ENCODE data around the gene NFRKB. TPM values are rescaled to one million over a fixed set of nuclear protein-coding genes. Genes with fewer than 3 reads are reported as not detected.
"Not testable (repeated sequence)": the region's sequence is repeated elsewhere in the genome, so short reads cannot be mapped to it uniquely, and the experiment has no call there.

Gene NFRKB
- total RNA-seq, 4 donors from 2014 or later: 28.7 to 79.2 (median 37.0) TPM

DNA sequence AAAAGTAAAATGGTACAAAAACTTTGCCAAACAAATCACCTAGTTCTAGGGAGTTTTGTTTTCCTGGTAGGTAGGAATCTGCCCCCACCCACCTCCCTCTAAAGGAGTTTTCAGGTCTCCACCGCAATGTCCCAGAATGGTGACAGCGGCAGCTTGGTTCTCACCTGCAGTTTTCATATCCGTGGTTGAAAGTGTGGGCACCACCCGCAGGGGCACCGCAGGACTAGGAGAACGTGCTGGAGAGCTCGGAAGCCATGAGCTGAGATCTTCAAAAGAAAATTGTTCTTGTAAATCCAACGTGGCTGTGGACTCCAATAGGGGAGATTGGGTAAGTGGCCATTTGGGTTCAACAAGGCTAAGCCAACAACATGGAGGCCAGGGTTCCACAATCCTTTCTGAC, 10.8 kb downstream of the NFRKB start:
- no peak overlapping the region for H3K27ac ChIP-seq
- TF ChIP-seq POLR2AphosphoS5 (IDR thresholded peaks at IDR 0.05) (no peak), EP300 (IDR thresholded peaks at IDR 0.05; ENCODE audit: low read depth) (no peak), POLR2A (IDR thresholded peaks at IDR 0.05) (no peak)
- TF ChIP-seq, protein P1, sequence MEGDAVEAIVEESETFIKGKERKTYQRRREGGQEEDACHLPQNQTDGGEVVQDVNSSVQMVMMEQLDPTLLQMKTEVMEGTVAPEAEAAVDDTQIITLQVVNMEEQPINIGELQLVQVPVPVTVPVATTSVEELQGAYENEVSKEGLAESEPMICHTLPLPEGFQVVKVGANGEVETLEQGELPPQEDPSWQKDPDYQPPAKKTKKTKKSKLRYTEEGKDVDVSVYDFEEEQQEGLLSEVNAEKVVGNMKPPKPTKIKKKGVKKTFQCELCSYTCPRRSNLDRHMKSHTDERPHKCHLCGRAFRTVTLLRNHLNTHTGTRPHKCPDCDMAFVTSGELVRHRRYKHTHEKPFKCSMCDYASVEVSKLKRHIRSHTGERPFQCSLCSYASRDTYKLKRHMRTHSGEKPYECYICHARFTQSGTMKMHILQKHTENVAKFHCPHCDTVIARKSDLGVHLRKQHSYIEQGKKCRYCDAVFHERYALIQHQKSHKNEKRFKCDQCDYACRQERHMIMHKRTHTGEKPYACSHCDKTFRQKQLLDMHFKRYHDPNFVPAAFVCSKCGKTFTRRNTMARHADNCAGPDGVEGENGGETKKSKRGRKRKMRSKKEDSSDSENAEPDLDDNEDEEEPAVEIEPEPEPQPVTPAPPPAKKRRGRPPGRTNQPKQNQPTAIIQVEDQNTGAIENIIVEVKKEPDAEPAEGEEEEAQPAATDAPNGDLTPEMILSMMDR (IDR thresholded peaks at IDR 0.05): no peak
- H3K27me3 ChIP-seq: no peaks in the 10 kb centered on the region
- DNase-seq: no peak
- intact Hi-C loops (cut with DNase I; ENCODE audit: low total_unique reads): no loop called here
- no peaks in the 10 kb centered on the region for H3K9me3 ChIP-seq
- H3K36me3 ChIP-seq: peaks cover 0 to 88% (median 43%) of the 10 kb centered on the region in 4 donors
- WGBS, 2 donors (ENCODE audit: low coverage in 1 of 2): 98% methylated on average over 8 of the region's 8 CpGs; no CpG with 5 or more reads in 1 of the 2 donors
- H3K4me1 ChIP-seq: no peaks in the 10 kb centered on the region
- in situ Hi-C loops (cut with MboI; ENCODE audit: low pct_ligation_motif_present in 1 of 4, low pct_unique_long_range_greater_than_20kb in 1 of 4, low sequenced_read_pairs in 3 of 4): no loop called here
- H3K4me3 ChIP-seq: no peak overlapping the region

DNA sequence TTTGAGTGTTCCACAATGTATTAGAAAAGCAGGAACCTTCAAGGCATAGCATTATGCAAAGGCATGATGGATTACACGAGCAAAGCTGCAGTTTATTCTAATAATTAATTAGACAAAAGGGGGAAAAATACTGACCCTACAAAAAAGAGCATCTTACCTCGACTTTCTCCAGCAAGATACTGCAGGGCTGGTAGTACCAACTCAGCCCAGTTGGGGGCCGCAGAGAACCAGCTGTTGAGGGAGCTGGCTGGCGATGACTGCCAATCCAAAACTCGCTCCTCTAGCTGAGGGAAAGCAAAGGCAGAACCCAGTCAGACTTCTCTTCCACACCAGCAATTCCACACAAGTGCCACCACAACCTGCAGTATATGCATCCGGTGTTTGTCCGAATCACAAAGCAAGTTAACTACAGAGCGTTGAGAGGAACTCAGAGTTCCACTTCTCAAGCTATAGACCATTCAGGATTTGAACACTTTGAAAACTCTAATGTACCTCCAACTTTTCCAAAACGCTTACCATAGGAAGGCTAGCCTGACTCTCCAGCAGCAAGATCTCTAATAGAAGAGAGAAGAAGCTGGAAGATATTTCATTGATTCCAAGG, 13.7 kb downstream of the NFRKB start:
- Histone ChIP-seq H3K4me3 (no peak overlapping the region), H3K36me3 (peaks cover 0 to 88% (median 43%) of the 10 kb centered on the region in 4 donors), H3K9me3 (no peaks in the 10 kb centered on the region), H3K27ac (no peak overlapping the region), H3K27me3 (no peaks in the 10 kb centered on the region), H3K4me1 (no peaks in the 10 kb centered on the region)
- 71 to 76% methylated on average over 2 to 9 of the region's 9 CpGs for WGBS, 2 donors (ENCODE audit: low coverage in 1 of 2)
- in situ Hi-C loops (cut with MboI; ENCODE audit: low pct_ligation_motif_present in 1 of 4, low pct_unique_long_range_greater_than_20kb in 1 of 4, low sequenced_read_pairs in 3 of 4): no loop called here
- no peak for DNase-seq
- no peak for TF ChIP-seq EP300 (IDR thresholded peaks at IDR 0.05; ENCODE audit: low read depth)
- TF ChIP-seq, protein P1 (IDR thresholded peaks at IDR 0.05): peak; percentile 12 to 50 (median 46)
- intact Hi-C loops (cut with DNase I; ENCODE audit: low total_unique reads): no loop called here

DNA sequence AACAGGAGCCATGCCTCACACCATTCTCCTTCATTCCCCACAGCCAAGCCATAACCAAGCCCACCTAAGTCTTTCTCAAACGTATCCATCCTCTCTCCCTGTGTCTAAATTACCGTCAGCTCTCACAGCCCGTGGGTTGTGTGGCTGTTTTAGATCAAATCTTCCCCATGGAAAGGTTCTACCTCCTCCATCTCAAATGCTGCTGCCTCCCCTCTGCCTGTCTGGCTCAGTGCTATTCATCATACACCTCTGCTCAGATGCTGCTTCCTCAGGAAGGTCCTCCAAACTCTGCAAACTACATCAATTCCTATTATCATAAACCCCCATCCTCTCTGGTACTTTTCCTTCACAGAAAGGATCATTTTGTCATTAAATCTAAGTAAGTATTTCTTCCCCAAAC, 15.1 kb downstream of the NFRKB start:
- no peaks in the 10 kb centered on the region for H3K9me3 ChIP-seq
- no peak overlapping the region for H3K27ac ChIP-seq
- no peaks in the 10 kb centered on the region for H3K27me3 ChIP-seq
- in situ Hi-C loops (cut with MboI; ENCODE audit: low pct_ligation_motif_present in 1 of 4, low pct_unique_long_range_greater_than_20kb in 1 of 4, low sequenced_read_pairs in 3 of 4): no loop called here
- intact Hi-C loops (cut with DNase I; ENCODE audit: low total_unique reads): no loop called here
- TF ChIP-seq, protein P1 (IDR thresholded peaks at IDR 0.05): no peak
- no peak overlapping the region for H3K4me3 ChIP-seq
- H3K36me3 ChIP-seq: peaks cover 0 to 82% (median 41%) of the 10 kb centered on the region in 4 donors
- H3K4me1 ChIP-seq: no peaks in the 10 kb centered on the region
- no peak for DNase-seq
- WGBS, 2 donors (ENCODE audit: low coverage in 1 of 2): 89% methylated on average over 3 of the region's 3 CpGs

DNA sequence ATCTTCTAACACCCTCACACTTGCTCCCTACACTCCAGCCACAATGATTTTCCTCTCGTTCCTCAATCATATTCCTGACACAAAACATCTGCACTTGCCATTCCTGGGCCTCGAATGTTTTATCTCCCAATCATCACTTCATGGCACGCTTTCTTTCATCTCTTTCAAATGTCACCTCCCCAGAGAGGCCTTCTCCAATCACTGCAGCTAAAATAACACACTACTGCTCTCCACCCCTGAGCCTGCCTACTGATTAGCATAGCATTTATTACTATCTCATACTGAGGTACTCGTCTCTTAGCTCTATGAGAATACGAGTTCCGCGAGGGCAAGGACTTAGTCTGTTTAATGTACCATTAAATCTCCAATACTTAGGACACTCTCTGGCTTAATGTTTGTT, 23.5 kb downstream of the NFRKB start:
- Histone ChIP-seq H3K4me3 (no peak overlapping the region), H3K36me3 (peaks cover 0 to 76% (median 31%) of the 10 kb centered on the region in 4 donors), H3K9me3 (no peaks in the 10 kb centered on the region), H3K4me1 (no peaks in the 10 kb centered on the region), H3K27ac (no peak overlapping the region), H3K27me3 (no peaks in the 10 kb centered on the region)
- in situ Hi-C loops (cut with MboI; ENCODE audit: low pct_ligation_motif_present in 1 of 4, low pct_unique_long_range_greater_than_20kb in 1 of 4, low sequenced_read_pairs in 3 of 4): no loop called here
- intact Hi-C loops (cut with DNase I; ENCODE audit: low total_unique reads): no loop called here
- TF ChIP-seq POLR2AphosphoS5 (IDR thresholded peaks at IDR 0.05): no peak
- no peak for TF ChIP-seq POLR2A (IDR thresholded peaks at IDR 0.05)
- TF ChIP-seq, protein P1 (IDR thresholded peaks at IDR 0.05): no peak
- TF ChIP-seq EP300 (IDR thresholded peaks at IDR 0.05; ENCODE audit: low read depth): no peak
- DNase-seq: no peak
- WGBS, 2 donors (ENCODE audit: low coverage in 1 of 2): 93 to 95% methylated on average over 3 to 7 of the region's 7 CpGs

DNA sequence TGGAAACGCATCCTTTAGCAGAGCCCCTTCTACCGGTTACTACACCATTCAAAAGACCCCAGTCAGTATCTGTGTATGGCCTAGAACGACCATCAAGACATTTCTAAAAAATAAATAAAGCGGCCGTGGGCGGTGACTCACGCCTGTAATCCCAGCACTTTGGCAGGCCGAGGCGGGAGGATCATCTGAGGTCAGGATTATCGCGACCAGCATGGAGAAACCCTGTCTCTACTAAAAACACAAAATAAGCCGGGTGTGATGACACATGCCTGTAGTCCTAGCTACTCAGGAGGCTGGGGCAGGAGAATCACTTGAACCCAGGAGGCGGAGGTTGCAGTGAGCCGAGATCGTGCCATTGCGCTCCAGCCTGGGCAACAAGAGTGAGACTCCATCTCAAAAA, 26.8 kb downstream of the NFRKB start:
- H3K27ac ChIP-seq; H3K4me1 ChIP-seq; H3K9me3 ChIP-seq; H3K27me3 ChIP-seq; in situ Hi-C loops (cut with MboI; ENCODE audit: low pct_ligation_motif_present in 1 of 4, low pct_unique_long_range_greater_than_20kb in 1 of 4, low sequenced_read_pairs in 3 of 4); H3K4me3 ChIP-seq; DNase-seq; intact Hi-C loops (cut with DNase I; ENCODE audit: low total_unique reads): not testable (repeated sequence)
- 82% methylated on average over 9 to 16 of the region's 16 CpGs for WGBS, 2 donors (ENCODE audit: low coverage in 1 of 2)
- peaks cover 0 to 75% (median 25%) of the 10 kb centered on the region in 4 donors for H3K36me3 ChIP-seq

Data from transverse colon (tissue), 4 donors.